Karpas-422 (cell line): ENCODE results near the gene IAH1. TPM values are rescaled to one million over a fixed set of nuclear protein-coding genes. Genes with fewer than 3 reads are reported as not detected.
"Not testable (repeated sequence)": the region's sequence is repeated elsewhere in the genome, so short reads cannot be mapped to it uniquely, and the experiment has no call there.

ENCODE experiments used
- DNase-seq: peaks from one replicate; pipeline ENCODE4 v3.0.0-alpha.2; 2015
- H2AFZ ChIP-seq: fragments of 200-600 bp; sonication (generic); 2 replicates; pipeline ENCODE4 v1.6.1; 2014; ENCODE audit warnings: antibody characterized with exemption, low read length, mixed read lengths
- H3K27ac ChIP-seq: fragments of 200-600 bp; sonication (generic); 2 replicates; pipeline ENCODE4 v1.5.1; 2014; ENCODE audit warnings: mild to moderate bottlenecking, low read length, moderate library complexity
- H3K27me3 ChIP-seq: fragments of 200-600 bp; sonication (generic); 2 replicates; pipeline ENCODE4 v1.6.1; 2014; ENCODE audit warnings: low read length, mixed read lengths
- H3K36me3 ChIP-seq: fragments of 200-600 bp; sonication (generic); 2 replicates; pipeline ENCODE4 v1.6.1; 2014; ENCODE audit warnings: low read length, mixed read lengths; ENCODE audit not compliant: insufficient read depth
- H3K4me1 ChIP-seq: fragments of 200-600 bp; sonication (generic); 2 replicates; pipeline ENCODE4 v1.6.1; 2014; ENCODE audit warnings: mild to moderate bottlenecking, low read length, mixed read lengths
- H3K4me2 ChIP-seq: fragments of 200-600 bp; sonication (generic); 2 replicates; pipeline ENCODE4 v1.6.1; 2014; ENCODE audit warnings: low read length, low read depth, mild to moderate bottlenecking; ENCODE audit not compliant: poor library complexity, severe bottlenecking
- H3K4me3 ChIP-seq: fragments of 200-600 bp; sonication (generic); 2 replicates; pipeline ENCODE4 v1.5.1; 2014; ENCODE audit warnings: mild to moderate bottlenecking, antibody characterized with exemption, low read length, mixed read lengths
- H3K79me2 ChIP-seq: fragments of 200-600 bp; sonication (generic); 2 replicates; pipeline ENCODE4 v1.6.1; 2014; ENCODE audit warnings: mild to moderate bottlenecking, low read length, mixed read lengths
- H3K9ac ChIP-seq: fragments of 200-600 bp; sonication (generic); 2 replicates; pipeline ENCODE4 v1.6.0; 2014; ENCODE audit warnings: low read length
- H3K9me2 ChIP-seq: fragments of 200-600 bp; sonication (generic), shearing (Covaris generic); replicated peaks from 2 replicates; pipeline ENCODE4 v1.6.0; 2014; ENCODE audit warnings: mild to moderate bottlenecking, low read length, moderate library complexity; ENCODE audit not compliant: insufficient read depth
- H3K9me3 ChIP-seq: fragments of 300-700, 200-600 bp; sonication (generic); 2 replicates; pipeline ENCODE4 v1.6.1; 2014; ENCODE audit warnings: low read length, mixed read lengths
- H4K20me1 ChIP-seq: fragments of 200-600 bp; sonication (generic); 2 replicates; pipeline ENCODE4 v1.6.1; 2014; ENCODE audit warnings: mild to moderate bottlenecking, antibody characterized with exemption, low read length, low read depth; ENCODE audit not compliant: insufficient read depth
- total RNA-seq: library from RNA; depleted of rRNA; stranded (reverse); fragments of >200 nt; shearing (Covaris generic); gene quantifications from 2 replicates; pipeline ENCODE4 v1.2.3, GENCODE V29; 2014; ENCODE audit warnings: low replicate concordance

Gene IAH1
- total RNA-seq, 1 experiment from 2014 or later, result 69.5 TPM

DNA sequence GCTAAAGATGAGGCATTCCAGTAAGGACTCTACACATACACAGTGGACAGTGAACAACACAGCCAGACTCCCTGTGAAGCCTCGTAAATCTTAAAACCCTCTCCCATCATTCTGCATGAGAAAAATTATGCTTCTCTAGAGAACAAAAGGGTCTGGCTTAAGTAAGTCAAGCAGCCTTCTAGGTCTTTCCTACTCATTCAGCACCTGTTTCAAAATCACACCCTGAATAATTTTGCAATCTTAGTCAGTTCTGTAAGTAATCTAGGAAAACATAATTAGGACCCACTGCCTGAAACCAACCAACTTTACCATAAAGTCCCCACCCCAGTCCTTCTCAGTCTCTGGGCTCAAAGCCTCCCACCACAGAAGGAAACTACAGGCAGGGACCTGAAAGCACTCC is 19.7 kb downstream of the IAH1 start:
- no peak overlapping the region for H3K4me3 ChIP-seq
- peaks cover 2% of the 10 kb centered on the region for H3K4me1 ChIP-seq
- H3K79me2 ChIP-seq, result peaks cover 21% of the 10 kb centered on the region
- no peak overlapping the region for H3K9ac ChIP-seq
- no peaks in the 10 kb centered on the region for H3K27me3 ChIP-seq
- H4K20me1 ChIP-seq, result 0 out of 2 replicates have a peak, but pooled peaks cover 3% of the 10 kb centered on the region
- no peaks in the 10 kb centered on the region for H3K9me2 ChIP-seq
- no peak overlapping the region for H3K27ac ChIP-seq
- no peaks in the 10 kb centered on the region for H3K9me3 ChIP-seq
- DNase-seq, result no peak
- H3K4me2 ChIP-seq, result no peak overlapping the region
- peaks cover 74% of the 10 kb centered on the region for H3K36me3 ChIP-seq
- H2AFZ ChIP-seq, result no peak overlapping the region

DNA sequence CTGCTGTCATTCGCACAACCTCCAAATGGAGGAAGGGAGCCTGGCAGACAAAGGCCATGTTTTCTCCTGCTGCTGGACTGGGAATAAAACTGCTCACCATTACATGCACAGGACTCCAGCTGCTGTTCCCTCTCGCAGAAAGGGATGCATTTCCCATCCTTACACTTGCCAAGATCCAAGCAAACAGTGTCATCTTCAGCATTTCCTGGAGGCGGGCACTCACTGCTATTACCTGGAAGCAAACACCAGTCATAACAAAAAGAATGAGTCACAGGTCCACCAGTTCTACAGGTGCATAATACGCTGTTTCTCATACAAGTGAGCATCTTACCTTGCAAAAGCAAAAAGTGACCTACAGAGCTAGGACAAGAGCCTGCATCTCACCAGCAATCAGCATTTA is 22.7 kb downstream of the IAH1 start:
- Histone ChIP-seq H2AFZ (no peak overlapping the region), H3K9ac (no peak overlapping the region), H3K27ac (no peak overlapping the region), H3K9me2 (no peaks in the 10 kb centered on the region), H4K20me1 (0 out of 2 replicates have a peak, but pooled peaks cover 3% of the 10 kb centered on the region), H3K9me3 (no peaks in the 10 kb centered on the region), H3K4me1 (no peaks in the 10 kb centered on the region), H3K27me3 (no peaks in the 10 kb centered on the region), H3K4me3 (no peak overlapping the region), H3K4me2 (no peak overlapping the region), H3K36me3 (peaks cover 73% of the 10 kb centered on the region), H3K79me2 (peaks cover 37% of the 10 kb centered on the region)
- no peak for DNase-seq

DNA sequence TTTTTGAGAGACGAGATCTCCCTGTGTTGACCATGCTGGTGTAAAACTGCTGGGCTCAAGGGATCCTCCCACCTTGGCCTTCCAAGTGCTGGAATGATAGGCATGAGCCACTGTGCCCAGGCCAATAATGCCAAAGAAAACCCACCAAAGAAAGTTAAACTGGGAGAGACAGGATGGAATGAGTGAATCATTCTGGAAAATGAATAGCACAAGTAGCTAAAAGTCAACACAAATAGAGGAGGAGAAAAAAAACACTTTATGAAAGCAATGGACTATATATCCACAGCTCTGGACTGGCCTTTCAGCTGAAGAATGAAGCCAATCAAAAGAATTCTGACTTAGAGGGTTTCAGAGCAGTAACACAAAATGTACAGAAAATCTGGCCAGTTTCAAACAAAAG is 23.9 kb downstream of the IAH1 start:
- Histone ChIP-seq H4K20me1 (0 out of 2 replicates have a peak, but pooled peaks cover 3% of the 10 kb centered on the region), H3K36me3 (peaks cover 66% of the 10 kb centered on the region), H3K9ac (no peak overlapping the region), H3K27me3 (no peaks in the 10 kb centered on the region), H3K4me3 (no peak overlapping the region), H3K79me2 (peaks cover 39% of the 10 kb centered on the region), H3K4me1 (no peaks in the 10 kb centered on the region), H3K9me2 (no peaks in the 10 kb centered on the region), H3K4me2 (no peak overlapping the region), H3K9me3 (no peaks in the 10 kb centered on the region), H2AFZ (no peak overlapping the region), H3K27ac (no peak overlapping the region)
- DNase-seq, result no peak

DNA sequence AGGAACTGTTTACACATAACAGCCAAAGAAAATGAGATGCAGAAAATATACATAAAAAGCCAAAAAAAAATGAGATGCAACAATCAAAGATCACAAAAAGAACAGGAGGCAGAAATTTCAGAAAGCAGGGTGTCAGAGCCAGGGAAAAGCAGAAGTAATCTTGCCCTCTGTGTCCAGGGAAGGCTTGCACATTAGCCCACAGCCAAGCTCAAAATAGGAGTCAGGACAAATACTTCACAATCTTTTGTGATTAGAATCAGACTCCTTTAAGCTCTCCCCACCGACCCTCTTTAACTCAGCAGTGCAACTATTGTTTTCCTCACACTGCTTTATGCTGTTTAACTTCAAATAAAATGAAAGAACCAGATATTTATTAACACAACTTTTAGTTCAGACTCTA is 34.6 kb downstream of the IAH1 start:
- H3K4me3 ChIP-seq, result no peak overlapping the region
- no peak overlapping the region for H3K9ac ChIP-seq
- no peak overlapping the region for H3K27ac ChIP-seq
- H3K4me1 ChIP-seq, result no peaks in the 10 kb centered on the region
- DNase-seq, result no peak
- no peaks in the 10 kb centered on the region for H3K9me2 ChIP-seq
- H4K20me1 ChIP-seq, result peaks cover 3% of the 10 kb centered on the region; the same call in 1 of the 2 replicates
- H3K27me3 ChIP-seq, result no peaks in the 10 kb centered on the region
- H3K79me2 ChIP-seq, result peaks cover 33% of the 10 kb centered on the region
- H3K4me2 ChIP-seq, result no peak overlapping the region
- no peaks in the 10 kb centered on the region for H3K9me3 ChIP-seq
- no peak overlapping the region for H2AFZ ChIP-seq
- H3K36me3 ChIP-seq, result peaks cover 38% of the 10 kb centered on the region; the same call in 1 of the 2 replicates

DNA sequence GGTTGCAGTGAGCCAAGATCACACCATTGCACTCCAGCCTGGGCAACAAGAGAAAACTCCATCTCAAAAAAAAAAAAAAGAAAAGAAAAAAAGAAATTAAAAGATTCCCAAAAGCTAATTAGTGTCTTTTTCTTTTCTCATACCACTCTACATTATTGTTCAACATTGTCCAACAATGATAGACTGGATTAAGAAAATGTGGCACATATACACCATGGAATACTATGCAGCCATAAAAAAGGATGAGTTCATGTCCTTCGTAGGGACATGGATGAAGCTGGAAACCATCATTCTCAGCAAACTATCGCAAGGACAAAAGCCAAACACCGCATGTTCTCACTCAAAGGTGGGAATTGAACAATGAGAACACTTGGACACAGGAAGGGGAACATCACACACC is 39.6 kb downstream of the IAH1 start:
- Histone ChIP-seq H3K79me2 (peaks cover 23% of the 10 kb centered on the region), H3K36me3 (peaks cover 40% of the 10 kb centered on the region)
- H3K9me3 ChIP-seq, H3K9me2 ChIP-seq, H3K9ac ChIP-seq, H3K27me3 ChIP-seq, H3K4me3 ChIP-seq, H3K4me1 ChIP-seq, H3K27ac ChIP-seq, H4K20me1 ChIP-seq, DNase-seq, H2AFZ ChIP-seq, H3K4me2 ChIP-seq: not testable (repeated sequence)

DNA sequence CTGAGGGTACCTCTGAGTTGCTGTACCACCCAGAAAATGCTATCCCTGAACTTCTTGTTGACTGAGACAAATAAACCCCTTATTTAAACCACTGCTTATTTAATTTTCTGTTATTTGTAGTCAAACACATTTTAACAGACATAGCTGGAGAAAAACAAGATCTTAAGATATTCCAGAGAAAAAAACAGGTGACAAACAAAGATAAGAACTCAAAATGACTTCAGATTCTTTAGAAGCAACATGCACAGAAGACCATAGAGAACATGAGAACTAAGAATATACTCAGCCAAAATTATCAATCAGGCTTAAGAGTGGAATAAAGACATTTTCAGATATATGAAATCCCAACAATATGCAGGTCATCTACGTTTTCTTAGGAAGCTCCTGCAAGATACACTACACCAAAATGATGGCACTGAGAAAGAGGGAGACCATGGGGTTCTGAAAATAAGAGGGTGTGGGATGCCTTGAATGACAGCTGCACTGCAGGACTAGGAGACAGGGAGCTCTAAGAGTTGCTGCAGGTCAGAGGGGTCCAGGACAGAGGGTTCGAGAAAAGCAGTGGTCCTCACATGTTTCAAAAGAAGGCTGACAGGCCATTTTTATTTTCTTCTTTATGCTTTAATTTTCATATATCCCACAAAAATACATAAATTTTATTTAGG is 42.9 kb downstream of the IAH1 start:
- Histone ChIP-seq H3K27ac (no peak overlapping the region), H3K9ac (no peak overlapping the region), H2AFZ (no peak overlapping the region), H4K20me1 (no peaks in the 10 kb centered on the region), H3K27me3 (no peaks in the 10 kb centered on the region), H3K79me2 (peaks cover 29% of the 10 kb centered on the region), H3K9me3 (no peaks in the 10 kb centered on the region), H3K4me3 (no peak overlapping the region), H3K36me3 (peaks cover 58% of the 10 kb centered on the region), H3K9me2 (no peaks in the 10 kb centered on the region), H3K4me1 (no peaks in the 10 kb centered on the region), H3K4me2 (no peak overlapping the region)
- no peak for DNase-seq

DNA sequence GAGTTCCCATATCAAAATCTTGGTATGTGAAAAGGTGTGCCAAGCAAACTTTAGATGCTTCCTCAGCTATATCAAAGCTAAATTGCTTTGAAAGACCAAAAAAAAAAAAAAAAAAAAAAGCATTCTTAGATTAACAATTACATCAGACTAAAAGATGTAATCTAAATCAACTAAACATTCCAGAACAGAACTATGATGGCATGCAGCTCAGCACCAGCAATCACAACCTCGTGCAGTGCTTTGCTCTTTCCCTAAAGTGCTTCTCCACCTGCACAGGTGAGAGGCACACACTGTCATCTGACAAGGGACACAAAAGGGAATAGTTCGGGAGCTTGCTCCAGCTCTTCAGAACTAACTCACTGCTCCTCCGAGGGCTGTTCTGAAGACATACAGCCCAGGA is 43.8 kb downstream of the IAH1 start:
- H3K9me2 ChIP-seq, result no peaks in the 10 kb centered on the region
- peaks cover 58% of the 10 kb centered on the region for H3K36me3 ChIP-seq
- no peak overlapping the region for H3K9ac ChIP-seq
- no peak for DNase-seq
- no peaks in the 10 kb centered on the region for H3K4me1 ChIP-seq
- no peak overlapping the region for H3K4me3 ChIP-seq
- H3K4me2 ChIP-seq, result no peak overlapping the region
- H3K79me2 ChIP-seq, result peaks cover 36% of the 10 kb centered on the region
- H3K27ac ChIP-seq, result no peak overlapping the region
- no peaks in the 10 kb centered on the region for H3K27me3 ChIP-seq
- H2AFZ ChIP-seq, result no peak overlapping the region
- no peaks in the 10 kb centered on the region for H3K9me3 ChIP-seq
- H4K20me1 ChIP-seq, result no peaks in the 10 kb centered on the region

DNA sequence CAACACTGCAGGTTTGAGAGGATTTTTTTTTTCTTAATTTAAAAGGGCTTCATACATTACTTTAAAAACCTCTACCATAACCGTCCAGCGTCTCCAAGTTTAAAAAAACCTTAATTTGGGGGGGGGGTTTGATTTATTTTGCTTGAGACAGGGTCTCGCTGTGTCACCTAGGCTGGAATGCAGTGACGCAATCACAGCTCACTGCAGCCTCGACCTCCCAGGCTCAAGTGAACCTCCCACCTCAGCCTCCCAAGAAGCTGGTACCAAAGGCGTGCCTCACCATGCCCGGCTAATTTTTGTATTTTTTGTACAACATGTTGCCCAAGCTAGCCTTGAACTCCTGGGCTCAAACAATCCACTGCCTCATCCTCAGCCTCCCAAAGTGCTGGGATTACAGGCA is 44.4 kb downstream of the IAH1 start:
- Histone ChIP-seq H3K4me1 (no peaks in the 10 kb centered on the region), H3K4me3 (no peak overlapping the region), H4K20me1 (no peaks in the 10 kb centered on the region), H3K36me3 (peaks cover 63% of the 10 kb centered on the region), H3K79me2 (peaks cover 42% of the 10 kb centered on the region), H3K9ac (no peak overlapping the region), H3K4me2 (no peak overlapping the region), H2AFZ (no peak overlapping the region), H3K27ac (no peak overlapping the region), H3K27me3 (no peaks in the 10 kb centered on the region), H3K9me3 (no peaks in the 10 kb centered on the region), H3K9me2 (no peaks in the 10 kb centered on the region)
- DNase-seq, result no peak
